ENCODE measurements around the gene FABP2.
A peak's percentile ranks its signal among the peaks of the same experiment; 100 is the strongest.
"Not testable (repeated sequence)": the region's sequence is repeated elsewhere in the genome, so short reads cannot be mapped to it uniquely, and the experiment has no call there.

The FABP2 gene

DNA sequence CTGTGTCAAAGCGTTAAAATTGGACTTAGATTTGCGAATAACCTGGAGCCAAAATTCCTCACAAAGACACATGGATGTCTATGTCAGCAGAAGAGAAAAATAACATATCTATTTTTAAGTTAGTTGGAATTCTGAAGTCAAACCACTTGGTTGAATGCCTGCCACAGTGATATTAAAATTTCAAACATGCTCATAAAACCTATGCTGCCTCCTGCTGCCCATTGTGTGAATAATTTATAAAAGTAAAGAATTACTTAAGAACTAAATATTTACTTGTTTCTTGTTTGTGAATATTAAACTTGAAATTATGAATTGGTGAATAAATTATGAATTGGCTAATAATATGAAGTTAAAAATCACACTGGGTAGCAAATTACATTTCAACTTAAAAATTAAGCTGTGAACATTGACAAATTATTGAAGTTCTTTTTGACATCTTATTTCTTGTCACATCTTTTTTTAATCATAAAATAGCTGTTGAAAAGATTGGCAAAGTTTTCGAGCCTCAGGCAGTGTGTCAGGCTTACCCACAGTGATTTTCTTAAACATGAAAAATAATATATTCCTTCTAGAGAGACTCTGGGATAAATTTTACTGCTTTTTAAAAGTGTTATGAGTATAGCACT, 35.4 kb downstream of the FABP2 start:
- peak; percentile 93 for DNase-seq (ENCODE audit: low read depth)
- TF ChIP-seq, protein P1, sequence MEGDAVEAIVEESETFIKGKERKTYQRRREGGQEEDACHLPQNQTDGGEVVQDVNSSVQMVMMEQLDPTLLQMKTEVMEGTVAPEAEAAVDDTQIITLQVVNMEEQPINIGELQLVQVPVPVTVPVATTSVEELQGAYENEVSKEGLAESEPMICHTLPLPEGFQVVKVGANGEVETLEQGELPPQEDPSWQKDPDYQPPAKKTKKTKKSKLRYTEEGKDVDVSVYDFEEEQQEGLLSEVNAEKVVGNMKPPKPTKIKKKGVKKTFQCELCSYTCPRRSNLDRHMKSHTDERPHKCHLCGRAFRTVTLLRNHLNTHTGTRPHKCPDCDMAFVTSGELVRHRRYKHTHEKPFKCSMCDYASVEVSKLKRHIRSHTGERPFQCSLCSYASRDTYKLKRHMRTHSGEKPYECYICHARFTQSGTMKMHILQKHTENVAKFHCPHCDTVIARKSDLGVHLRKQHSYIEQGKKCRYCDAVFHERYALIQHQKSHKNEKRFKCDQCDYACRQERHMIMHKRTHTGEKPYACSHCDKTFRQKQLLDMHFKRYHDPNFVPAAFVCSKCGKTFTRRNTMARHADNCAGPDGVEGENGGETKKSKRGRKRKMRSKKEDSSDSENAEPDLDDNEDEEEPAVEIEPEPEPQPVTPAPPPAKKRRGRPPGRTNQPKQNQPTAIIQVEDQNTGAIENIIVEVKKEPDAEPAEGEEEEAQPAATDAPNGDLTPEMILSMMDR (conservative IDR thresholded peaks at IDR 0.05; ENCODE audit: low read depth, low read length) = peak; percentile 62
- H3K4me3 ChIP-seq (ENCODE audit: low read depth, low read length) = no peak overlapping the region

DNA sequence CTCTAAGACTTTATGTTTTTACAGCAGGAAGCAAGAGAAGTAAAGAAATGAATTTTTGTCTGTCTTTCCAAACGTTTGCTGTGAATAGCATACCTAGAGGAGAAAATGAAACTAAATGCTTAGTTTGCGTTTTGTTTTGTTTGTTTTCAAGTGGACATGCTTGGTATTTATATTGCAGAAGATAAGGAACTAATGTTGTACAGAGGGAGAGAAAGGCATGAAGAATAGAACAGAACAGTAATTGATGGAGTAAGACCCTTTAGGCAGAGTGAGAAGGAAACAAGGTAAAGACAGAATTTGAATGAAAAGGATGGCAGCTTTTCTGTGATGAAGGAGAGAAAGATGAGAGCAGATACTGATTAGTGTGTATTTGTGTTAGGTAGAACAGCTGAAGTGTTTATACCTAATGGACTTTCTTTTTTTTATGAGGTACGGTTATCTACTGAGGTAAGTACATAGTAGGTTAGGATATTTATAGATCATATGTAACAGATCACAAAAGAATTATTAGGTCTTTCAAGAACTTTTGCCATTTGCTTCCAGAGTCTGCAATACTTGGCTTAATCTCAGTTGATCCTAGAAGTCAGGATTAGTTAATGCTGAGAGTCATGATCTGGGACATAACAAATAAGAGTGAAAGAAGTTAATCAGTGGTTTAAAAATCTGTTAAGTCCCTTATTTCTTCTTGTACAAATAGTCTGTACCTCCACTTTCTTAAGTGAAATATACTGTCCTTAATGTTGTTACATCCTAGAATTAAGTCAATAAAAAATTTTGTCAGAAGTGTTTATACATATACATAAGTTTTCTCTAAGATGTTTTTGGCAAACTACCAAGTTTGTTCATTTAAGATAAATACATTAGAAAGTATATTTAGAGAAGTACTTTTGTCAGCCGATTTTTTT, 36.8 kb downstream of the FABP2 start:
- peak; percentile 66 for DNase-seq (ENCODE audit: low read depth)
- TF ChIP-seq, protein P1 (conservative IDR thresholded peaks at IDR 0.05; ENCODE audit: low read depth, low read length) = no peak
- H3K4me3 ChIP-seq (ENCODE audit: low read depth, low read length) = peak overlapping the region; percentile 40

DNA sequence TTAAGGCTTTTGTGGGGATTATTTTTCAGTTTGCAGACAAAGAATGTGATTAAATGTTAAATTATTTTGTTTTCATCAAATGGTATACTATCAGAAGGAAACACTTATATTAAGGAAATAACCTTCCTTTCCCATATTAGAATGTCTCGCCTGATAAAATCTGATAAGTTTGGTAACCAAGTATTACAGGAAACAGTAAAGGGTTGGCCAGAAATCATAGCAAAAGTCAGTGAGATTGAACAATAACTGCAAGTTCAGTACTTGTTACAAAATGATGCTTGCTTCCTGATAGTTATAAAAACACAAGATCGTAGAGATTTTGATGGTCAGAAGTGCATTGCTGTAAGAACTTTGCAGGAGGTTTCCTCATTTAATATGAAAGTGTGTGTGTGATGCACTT, 40.5 kb downstream of the FABP2 start:
- DNase-seq (ENCODE audit: low read depth) = no peak
- no peak overlapping the region for H3K4me3 ChIP-seq (ENCODE audit: low read depth, low read length)
- TF ChIP-seq, protein P1 (conservative IDR thresholded peaks at IDR 0.05; ENCODE audit: low read depth, low read length) = no peak

DNA sequence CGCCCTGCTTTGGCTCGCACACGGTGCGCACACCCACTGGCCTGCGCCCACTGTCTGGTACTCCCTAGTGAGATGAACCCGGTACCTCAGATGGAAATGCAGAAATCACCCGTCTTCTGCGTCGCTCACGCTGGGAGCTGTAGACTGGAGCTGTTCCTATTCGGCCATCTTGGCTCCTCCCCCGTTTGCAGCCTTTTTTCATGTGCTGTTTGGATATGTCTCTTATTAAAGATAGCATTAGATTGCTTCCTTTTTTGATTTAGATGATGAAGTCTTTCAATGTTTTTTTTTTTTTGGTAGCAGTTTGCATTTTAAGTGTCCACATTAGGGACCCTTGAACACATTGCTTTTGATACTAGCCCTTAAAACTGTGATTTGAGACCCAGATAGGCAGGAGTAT, 42.0 kb downstream of the FABP2 start:
- H3K4me3 ChIP-seq (ENCODE audit: low read depth, low read length); DNase-seq (ENCODE audit: low read depth): not testable (repeated sequence)

DNA sequence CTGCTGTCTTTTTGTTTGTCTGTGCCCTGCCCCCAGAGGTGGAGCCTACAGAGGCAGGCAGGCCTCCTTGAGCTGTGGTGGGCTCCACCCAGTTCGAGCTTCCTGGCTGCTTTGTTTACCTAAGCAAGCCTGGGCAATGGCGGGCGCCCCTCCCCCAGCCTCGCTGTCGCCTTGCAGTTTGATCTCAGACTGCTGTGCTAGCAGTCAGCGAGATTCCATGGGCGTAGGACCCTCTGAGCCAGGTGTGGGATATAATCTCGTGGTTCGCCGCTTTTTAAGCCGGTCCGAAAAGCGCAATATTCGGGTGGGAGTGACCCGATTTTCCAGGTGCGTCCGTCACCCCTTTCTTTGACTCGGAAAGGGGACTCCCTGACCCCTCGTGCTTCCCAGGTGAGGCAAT, 42.4 kb downstream of the FABP2 start:
- not testable (repeated sequence) for H3K4me3 ChIP-seq (ENCODE audit: low read depth, low read length); DNase-seq (ENCODE audit: low read depth)

DNA sequence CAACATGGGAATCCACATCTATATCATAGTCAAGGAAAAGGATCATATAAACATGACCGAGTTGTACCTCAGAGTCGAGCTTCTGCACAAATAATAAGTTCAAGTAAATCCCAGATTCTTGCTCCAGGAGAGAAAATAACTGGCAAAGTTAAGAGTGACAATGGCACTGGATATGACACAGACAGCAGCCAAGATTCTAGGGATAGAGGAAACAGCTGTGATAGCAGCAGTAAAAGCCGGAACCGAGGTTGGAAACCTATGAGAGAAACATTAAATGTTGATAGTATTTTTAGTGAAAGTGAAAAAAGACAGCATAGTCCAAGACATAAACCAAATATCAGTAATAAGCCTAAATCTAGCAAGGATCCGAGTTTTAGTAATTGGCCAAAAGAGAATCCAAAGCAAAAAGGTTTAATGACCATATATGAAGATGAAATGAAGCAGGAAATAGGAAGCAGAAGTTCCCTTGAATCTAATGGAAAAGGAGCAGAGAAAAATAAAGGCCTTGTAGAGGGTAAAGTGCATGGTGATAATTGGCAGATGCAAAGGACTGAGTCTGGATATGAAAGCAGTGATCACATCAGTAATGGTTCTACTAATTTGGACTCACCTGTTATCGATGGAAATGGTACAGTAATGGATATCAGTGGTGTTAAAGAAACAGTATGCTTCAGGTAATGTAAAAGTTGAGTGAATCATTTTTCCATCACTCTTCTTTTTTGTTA, 50.4 kb downstream of the FABP2 start:
- H3K4me3 ChIP-seq (ENCODE audit: low read depth, low read length) = no peak overlapping the region
- TF ChIP-seq, protein P1 (conservative IDR thresholded peaks at IDR 0.05; ENCODE audit: low read depth, low read length) = no peak
- no peak for DNase-seq (ENCODE audit: low read depth)

DNA sequence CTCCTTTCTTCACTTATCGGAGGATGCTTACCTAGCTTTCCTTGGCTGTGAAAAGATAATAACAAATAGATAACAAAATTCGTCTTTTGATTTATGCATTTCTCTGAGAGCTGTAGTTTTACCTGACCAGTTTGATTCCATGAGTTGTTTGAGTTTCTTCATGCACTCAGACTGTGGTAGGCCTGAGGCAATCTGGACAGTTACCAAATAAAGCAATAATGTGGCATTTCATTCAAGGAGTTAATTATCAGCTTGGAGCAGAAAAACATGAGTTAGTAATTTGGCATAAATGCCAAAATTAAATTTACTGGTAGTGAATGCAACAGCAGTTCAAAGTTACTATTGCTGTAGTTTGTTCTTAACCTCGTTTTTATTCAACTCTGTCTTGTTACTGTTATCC, 53.5 kb downstream of the FABP2 start:
- TF ChIP-seq, protein P1 (conservative IDR thresholded peaks at IDR 0.05; ENCODE audit: low read depth, low read length) = no peak
- no peak for DNase-seq (ENCODE audit: low read depth)
- no peak overlapping the region for H3K4me3 ChIP-seq (ENCODE audit: low read depth, low read length)
